HEK293 (cell line): ENCODE measurements around the gene DAZAP1.
A peak's percentile ranks its signal among the peaks of the same experiment; 100 is the strongest.

Experiments used
- ATF2 ChIP-seq: fragments of 450-650 bp; formaldehyde crosslinking; IDR thresholded peaks from 2 replicates; pipeline ENCODE4 v1.5.1; 2016; ENCODE audit warnings: missing biosample characterization, missing genetic modification characterization, low read depth
- GLIS1 ChIP-seq: fragments of 450-650 bp; formaldehyde crosslinking; IDR thresholded peaks from 2 replicates; pipeline ENCODE4 v1.5.1; 2016; ENCODE audit warnings: missing biosample characterization, missing genetic modification characterization
- GLIS2 ChIP-seq: fragments of 450-650 bp; formaldehyde crosslinking; IDR thresholded peaks from 2 replicates; pipeline ENCODE4 v1.5.1; 2016; ENCODE audit warnings: missing biosample characterization, missing genetic modification characterization
- RBAK ChIP-seq: fragments of 450-650 bp; formaldehyde crosslinking; IDR thresholded peaks from 2 replicates; pipeline ENCODE4 v1.5.1; 2016; ENCODE audit warnings: missing biosample characterization, missing genetic modification characterization
- REST ChIP-seq: fragments of 450-650 bp; formaldehyde crosslinking; IDR thresholded peaks from 2 replicates; pipeline ENCODE4 v1.5.1; 2016; ENCODE audit warnings: missing biosample characterization, missing genetic modification characterization
- ZBTB1 ChIP-seq: fragments of 450-650 bp; formaldehyde crosslinking; IDR thresholded peaks from 2 replicates; pipeline ENCODE4 v1.5.1; 2016; ENCODE audit warnings: missing biosample characterization, missing genetic modification characterization
- ZBTB48 ChIP-seq: fragments of 450-650 bp; formaldehyde crosslinking; IDR thresholded peaks from 2 replicates; pipeline ENCODE4 v1.5.1; 2016; ENCODE audit warnings: missing biosample characterization, missing genetic modification characterization
- ZIC2 ChIP-seq: fragments of 450-650 bp; formaldehyde crosslinking; IDR thresholded peaks from 2 replicates; pipeline ENCODE4 v1.5.1; 2016; ENCODE audit warnings: missing biosample characterization, missing genetic modification characterization
- ZNF23 ChIP-seq: fragments of 450-650 bp; formaldehyde crosslinking; IDR thresholded peaks from 2 replicates; pipeline ENCODE4 v1.5.1; 2016; ENCODE audit warnings: missing biosample characterization, missing genetic modification characterization, borderline replicate concordance
- ZNF350 ChIP-seq: fragments of 450-650 bp; formaldehyde crosslinking; IDR thresholded peaks from 2 replicates; pipeline ENCODE4 v1.5.0; 2017; ENCODE audit warnings: missing biosample characterization, mild to moderate bottlenecking, missing genetic modification characterization
- ZNF354C ChIP-seq: fragments of 450-650 bp; formaldehyde crosslinking; IDR thresholded peaks from 2 replicates; pipeline ENCODE4 v1.5.1; 2016; ENCODE audit warnings: missing biosample characterization, missing genetic modification characterization, low read depth, borderline replicate concordance
- ZNF521 ChIP-seq: fragments of 450-650 bp; formaldehyde crosslinking; IDR thresholded peaks from 2 replicates; pipeline ENCODE4 v1.5.1; 2017; ENCODE audit warnings: missing biosample characterization, mild to moderate bottlenecking, missing genetic modification characterization
- ZNF596 ChIP-seq: fragments of 450-650 bp; IDR thresholded peaks from 2 replicates; pipeline ENCODE4 v1.5.0; 2018; ENCODE audit warnings: missing biosample characterization, mild to moderate bottlenecking, missing genetic modification characterization, moderate library complexity
- ZNF600 ChIP-seq: fragments of 450-650 bp; formaldehyde crosslinking; IDR thresholded peaks from 2 replicates; pipeline ENCODE4 v1.5.1; 2016; ENCODE audit warnings: missing biosample characterization, missing genetic modification characterization
- ZNF629 ChIP-seq: fragments of 450-650 bp; formaldehyde crosslinking; IDR thresholded peaks from 2 replicates; pipeline ENCODE4 v1.5.1; 2017; ENCODE audit warnings: missing biosample characterization, missing genetic modification characterization
- ZNF776 ChIP-seq: fragments of 450-650 bp; formaldehyde crosslinking; IDR thresholded peaks from 2 replicates; pipeline ENCODE4 v1.5.0; 2017; ENCODE audit warnings: missing biosample characterization, missing genetic modification characterization, borderline replicate concordance
- ZXDB ChIP-seq: fragments of 450-650 bp; formaldehyde crosslinking; IDR thresholded peaks from 2 replicates; pipeline ENCODE4 v1.5.1; 2016; ENCODE audit warnings: missing biosample characterization, missing genetic modification characterization
- TF ChIP-seq, protein P1 (sequence below): fragments of 450-650 bp; formaldehyde crosslinking; IDR thresholded peaks from 2 replicates; pipeline ENCODE4 v1.5.1; 2016; ENCODE audit warnings: missing biosample characterization, missing genetic modification characterization
- TF ChIP-seq, protein P2 (sequence below): fragments of 450-650 bp; formaldehyde crosslinking; IDR thresholded peaks from 2 replicates; pipeline ENCODE4 v1.5.1; 2016; ENCODE audit warnings: missing biosample characterization, missing genetic modification characterization, borderline replicate concordance
- TF ChIP-seq, protein P3 (sequence below): fragments of 450-650 bp; formaldehyde crosslinking; IDR thresholded peaks from 2 replicates; pipeline ENCODE4 v1.5.1; 2016; ENCODE audit warnings: missing biosample characterization, missing genetic modification characterization
- TF ChIP-seq, protein P4 (sequence below): fragments of 450-650 bp; formaldehyde crosslinking; IDR thresholded peaks from 2 replicates; pipeline ENCODE4; 2016; ENCODE audit warnings: missing biosample characterization, missing genetic modification characterization

DAZAP1 gene

DNA sequence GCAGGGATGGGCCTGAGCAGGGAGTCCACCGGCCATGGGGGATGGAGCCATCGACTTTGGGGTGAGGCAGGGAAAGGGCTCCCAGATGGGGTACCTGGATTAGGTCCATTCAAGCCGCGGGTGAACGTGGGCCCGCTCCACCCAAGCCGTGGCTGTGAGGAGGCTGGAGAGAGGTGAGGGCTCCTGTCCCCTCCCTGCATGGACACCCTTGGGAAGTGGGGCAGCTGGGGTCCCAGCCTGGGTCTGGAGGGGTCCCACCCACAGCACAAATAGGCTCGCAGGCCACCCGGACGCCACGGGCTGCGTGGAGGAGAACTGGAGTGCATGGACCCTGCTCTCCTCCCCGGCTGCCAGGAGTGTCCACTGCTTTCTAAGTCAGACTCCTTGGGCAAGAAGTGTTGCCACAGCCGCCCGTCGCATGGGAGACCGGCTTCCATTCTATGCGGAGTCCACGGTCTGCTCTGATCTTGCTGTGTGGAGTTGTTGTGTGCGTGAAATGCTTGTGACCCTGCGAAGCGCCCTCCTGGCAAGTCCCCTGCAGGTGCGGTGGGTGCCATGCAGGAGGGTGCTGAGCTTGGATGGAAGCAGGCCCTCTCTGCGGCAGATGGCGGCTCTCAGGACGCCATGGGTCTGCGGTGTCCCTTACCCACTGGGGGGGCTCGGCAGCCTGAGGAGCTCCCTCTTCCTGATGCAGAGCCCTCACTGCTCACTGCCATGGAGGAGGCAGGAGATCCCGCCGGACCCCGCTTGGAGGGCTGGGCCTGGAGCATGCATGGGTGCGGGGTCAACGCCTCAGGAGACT lies 2.0 kb downstream of the DAZAP1 start (continued):
- TF ChIP-seq ZBTB48 (tag by site-specific recombination) (no peak), ZNF23 (tag by site-specific recombination) (no peak), REST (tag by site-specific recombination) (no peak), ZNF596 (tag by site-specific recombination) (no peak), GLIS1 (tag by site-specific recombination) (peak; percentile 45; the same call in 1 of the 2 replicates), ZNF629 (tag by site-specific recombination) (no peak), ZNF776 (no peak), ZNF350 (tag by site-specific recombination) (no peak), ZIC2 (tag by site-specific recombination) (peak; percentile 86), ZNF354C (no peak), ZXDB (tag by site-specific recombination) (0 out of 2 replicates have a peak, but pooled peaks have one; percentile 1), ZBTB1 (tag by site-specific recombination) (no peak), ZNF521 (no peak), ATF2 (tag by site-specific recombination) (no peak), RBAK (tag by site-specific recombination) (no peak), GLIS2 (tag by site-specific recombination) (peak; percentile 69), ZNF600 (tag by site-specific recombination) (0 out of 2 replicates have a peak, but pooled peaks have one; percentile 22)
- TF ChIP-seq, protein P1, sequence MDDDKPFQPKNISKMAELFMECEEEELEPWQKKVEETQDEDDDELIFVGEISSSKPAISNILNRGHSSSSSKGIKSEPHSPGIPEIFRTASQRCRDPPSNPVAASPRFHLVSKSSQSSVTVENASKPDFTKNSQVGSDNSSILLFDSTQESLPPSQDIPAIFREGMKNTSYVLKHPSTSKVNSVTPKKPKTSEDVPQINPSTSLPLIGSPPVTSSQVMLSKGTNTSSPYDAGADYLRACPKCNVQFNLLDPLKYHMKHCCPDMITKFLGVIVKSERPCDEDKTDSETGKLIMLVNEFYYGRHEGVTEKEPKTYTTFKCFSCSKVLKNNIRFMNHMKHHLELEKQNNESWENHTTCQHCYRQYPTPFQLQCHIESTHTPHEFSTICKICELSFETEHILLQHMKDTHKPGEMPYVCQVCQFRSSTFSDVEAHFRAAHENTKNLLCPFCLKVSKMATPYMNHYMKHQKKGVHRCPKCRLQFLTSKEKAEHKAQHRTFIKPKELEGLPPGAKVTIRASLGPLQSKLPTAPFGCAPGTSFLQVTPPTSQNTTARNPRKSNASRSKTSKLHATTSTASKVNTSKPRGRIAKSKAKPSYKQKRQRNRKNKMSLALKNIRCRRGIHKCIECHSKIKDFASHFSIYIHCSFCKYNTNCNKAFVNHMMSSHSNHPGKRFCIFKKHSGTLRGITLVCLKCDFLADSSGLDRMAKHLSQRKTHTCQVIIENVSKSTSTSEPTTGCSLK, result no peak
- TF ChIP-seq, protein P2, sequence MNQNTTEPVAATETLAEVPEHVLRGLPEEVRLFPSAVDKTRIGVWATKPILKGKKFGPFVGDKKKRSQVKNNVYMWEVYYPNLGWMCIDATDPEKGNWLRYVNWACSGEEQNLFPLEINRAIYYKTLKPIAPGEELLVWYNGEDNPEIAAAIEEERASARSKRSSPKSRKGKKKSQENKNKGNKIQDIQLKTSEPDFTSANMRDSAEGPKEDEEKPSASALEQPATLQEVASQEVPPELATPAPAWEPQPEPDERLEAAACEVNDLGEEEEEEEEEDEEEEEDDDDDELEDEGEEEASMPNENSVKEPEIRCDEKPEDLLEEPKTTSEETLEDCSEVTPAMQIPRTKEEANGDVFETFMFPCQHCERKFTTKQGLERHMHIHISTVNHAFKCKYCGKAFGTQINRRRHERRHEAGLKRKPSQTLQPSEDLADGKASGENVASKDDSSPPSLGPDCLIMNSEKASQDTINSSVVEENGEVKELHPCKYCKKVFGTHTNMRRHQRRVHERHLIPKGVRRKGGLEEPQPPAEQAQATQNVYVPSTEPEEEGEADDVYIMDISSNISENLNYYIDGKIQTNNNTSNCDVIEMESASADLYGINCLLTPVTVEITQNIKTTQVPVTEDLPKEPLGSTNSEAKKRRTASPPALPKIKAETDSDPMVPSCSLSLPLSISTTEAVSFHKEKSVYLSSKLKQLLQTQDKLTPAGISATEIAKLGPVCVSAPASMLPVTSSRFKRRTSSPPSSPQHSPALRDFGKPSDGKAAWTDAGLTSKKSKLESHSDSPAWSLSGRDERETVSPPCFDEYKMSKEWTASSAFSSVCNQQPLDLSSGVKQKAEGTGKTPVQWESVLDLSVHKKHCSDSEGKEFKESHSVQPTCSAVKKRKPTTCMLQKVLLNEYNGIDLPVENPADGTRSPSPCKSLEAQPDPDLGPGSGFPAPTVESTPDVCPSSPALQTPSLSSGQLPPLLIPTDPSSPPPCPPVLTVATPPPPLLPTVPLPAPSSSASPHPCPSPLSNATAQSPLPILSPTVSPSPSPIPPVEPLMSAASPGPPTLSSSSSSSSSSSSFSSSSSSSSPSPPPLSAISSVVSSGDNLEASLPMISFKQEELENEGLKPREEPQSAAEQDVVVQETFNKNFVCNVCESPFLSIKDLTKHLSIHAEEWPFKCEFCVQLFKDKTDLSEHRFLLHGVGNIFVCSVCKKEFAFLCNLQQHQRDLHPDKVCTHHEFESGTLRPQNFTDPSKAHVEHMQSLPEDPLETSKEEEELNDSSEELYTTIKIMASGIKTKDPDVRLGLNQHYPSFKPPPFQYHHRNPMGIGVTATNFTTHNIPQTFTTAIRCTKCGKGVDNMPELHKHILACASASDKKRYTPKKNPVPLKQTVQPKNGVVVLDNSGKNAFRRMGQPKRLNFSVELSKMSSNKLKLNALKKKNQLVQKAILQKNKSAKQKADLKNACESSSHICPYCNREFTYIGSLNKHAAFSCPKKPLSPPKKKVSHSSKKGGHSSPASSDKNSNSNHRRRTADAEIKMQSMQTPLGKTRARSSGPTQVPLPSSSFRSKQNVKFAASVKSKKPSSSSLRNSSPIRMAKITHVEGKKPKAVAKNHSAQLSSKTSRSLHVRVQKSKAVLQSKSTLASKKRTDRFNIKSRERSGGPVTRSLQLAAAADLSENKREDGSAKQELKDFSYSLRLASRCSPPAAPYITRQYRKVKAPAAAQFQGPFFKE (tag by site-specific recombination), result 0 out of 2 replicates have a peak, but pooled peaks have one; percentile 21
- TF ChIP-seq, protein P3, sequence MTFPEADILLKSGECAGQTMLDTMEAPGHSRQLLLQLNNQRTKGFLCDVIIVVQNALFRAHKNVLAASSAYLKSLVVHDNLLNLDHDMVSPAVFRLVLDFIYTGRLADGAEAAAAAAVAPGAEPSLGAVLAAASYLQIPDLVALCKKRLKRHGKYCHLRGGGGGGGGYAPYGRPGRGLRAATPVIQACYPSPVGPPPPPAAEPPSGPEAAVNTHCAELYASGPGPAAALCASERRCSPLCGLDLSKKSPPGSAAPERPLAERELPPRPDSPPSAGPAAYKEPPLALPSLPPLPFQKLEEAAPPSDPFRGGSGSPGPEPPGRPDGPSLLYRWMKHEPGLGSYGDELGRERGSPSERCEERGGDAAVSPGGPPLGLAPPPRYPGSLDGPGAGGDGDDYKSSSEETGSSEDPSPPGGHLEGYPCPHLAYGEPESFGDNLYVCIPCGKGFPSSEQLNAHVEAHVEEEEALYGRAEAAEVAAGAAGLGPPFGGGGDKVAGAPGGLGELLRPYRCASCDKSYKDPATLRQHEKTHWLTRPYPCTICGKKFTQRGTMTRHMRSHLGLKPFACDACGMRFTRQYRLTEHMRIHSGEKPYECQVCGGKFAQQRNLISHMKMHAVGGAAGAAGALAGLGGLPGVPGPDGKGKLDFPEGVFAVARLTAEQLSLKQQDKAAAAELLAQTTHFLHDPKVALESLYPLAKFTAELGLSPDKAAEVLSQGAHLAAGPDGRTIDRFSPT, result peak; percentile 17; the same call in 1 of the 2 replicates
- TF ChIP-seq, protein P4, sequence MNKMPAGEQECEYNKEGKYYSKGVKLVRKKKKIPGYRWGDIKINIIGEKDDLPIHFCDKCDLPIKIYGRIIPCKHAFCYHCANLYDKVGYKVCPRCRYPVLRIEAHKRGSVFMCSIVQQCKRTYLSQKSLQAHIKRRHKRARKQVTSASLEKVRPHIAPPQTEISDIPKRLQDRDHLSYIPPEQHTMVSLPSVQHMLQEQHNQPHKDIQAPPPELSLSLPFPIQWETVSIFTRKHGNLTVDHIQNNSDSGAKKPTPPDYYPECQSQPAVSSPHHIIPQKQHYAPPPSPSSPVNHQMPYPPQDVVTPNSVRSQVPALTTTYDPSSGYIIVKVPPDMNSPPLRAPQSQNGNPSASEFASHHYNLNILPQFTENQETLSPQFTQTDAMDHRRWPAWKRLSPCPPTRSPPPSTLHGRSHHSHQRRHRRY (tag by site-specific recombination), result no peak
